SH-SY5Y (cell line): Measurements from ENCODE around the gene SLAMF8.

Source experiments
- GATA2 ChIP-seq: IDR thresholded peaks from 2 replicates; pipeline ENCODE4 v1.6.1; 2011; ENCODE audit warnings: mild to moderate bottlenecking, low read depth, low read length
- GATA3 ChIP-seq: IDR thresholded peaks from 2 replicates; pipeline ENCODE4 v1.6.1; 2011; ENCODE audit warnings: low read depth, mild to moderate bottlenecking, low read length, moderate library complexity

- no peak for TF ChIP-seq GATA2
- no peak for TF ChIP-seq GATA3
Observed at GRCh38 chr1:159884296-159884695, 57.6 kb downstream of the SLAMF8 start.
